NT2/D1 (cell line): ENCODE data around the gene WDR1.

Experiments
- SUZ12 ChIP-seq: IDR thresholded peaks from 2 replicates; pipeline ENCODE4 v1.6.1; 2011; ENCODE audit not compliant: insufficient read length, insufficient read depth; ENCODE audit errors: extremely low read depth
- YY1 ChIP-seq: IDR thresholded peaks from 2 replicates; pipeline ENCODE4 v1.6.1; 2011; ENCODE audit not compliant: insufficient read length, insufficient read depth

GRCh38 chr4:10035130-10035529, 81.5 kb downstream of the WDR1 start:
- TF ChIP-seq SUZ12 (no peak), YY1 (no peak)
